Esophagus squamous epithelium (tissue), 4 donors: ENCODE results near the gene DNAH3.

Source experiments
- POLR2A ChIP-seq, 4 donors: fragments of 450-650 bp; IDR thresholded peaks; one replicate each; pipeline ENCODE4 v1.6.1; 2017; ENCODE audit warnings: antibody characterized with exemption in 4 of 4, mild to moderate bottlenecking in 4 of 4, moderate library complexity in 3 of 4
- TF ChIP-seq, protein P1 (sequence below), 6 experiments: fragments of 450-650 bp in 4 of 6; fragments of 200-600 bp in 2 of 6; sonication (generic) in 2 of 6; IDR thresholded peaks; one replicate each; pipeline ENCODE4 v1.5.1; 2016 to 2019; ENCODE audit warnings: antibody characterized with exemption in 6 of 6, mild to moderate bottlenecking in 4 of 6, moderate library complexity in 4 of 6

DNA sequence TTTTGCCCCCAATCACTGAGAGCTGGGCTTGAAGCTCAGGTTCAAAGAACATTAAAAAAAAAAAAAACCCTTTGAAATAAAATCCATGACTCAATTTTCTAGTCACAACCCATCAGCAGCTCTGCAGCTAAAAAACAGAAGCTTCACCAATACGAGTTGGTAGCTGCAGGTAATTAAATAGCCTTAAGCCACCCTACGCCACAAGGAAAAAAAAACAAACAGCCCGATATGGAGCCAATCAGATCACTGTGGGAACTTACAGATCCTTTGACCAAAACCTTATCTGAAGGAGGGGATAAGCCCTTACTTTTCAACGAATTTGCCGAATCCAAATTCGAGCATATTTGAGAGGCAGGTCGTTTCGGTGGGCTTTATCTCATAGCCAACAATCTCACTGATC lies 69.3 kb downstream of the DNAH3 start:
- TF ChIP-seq, protein P1, sequence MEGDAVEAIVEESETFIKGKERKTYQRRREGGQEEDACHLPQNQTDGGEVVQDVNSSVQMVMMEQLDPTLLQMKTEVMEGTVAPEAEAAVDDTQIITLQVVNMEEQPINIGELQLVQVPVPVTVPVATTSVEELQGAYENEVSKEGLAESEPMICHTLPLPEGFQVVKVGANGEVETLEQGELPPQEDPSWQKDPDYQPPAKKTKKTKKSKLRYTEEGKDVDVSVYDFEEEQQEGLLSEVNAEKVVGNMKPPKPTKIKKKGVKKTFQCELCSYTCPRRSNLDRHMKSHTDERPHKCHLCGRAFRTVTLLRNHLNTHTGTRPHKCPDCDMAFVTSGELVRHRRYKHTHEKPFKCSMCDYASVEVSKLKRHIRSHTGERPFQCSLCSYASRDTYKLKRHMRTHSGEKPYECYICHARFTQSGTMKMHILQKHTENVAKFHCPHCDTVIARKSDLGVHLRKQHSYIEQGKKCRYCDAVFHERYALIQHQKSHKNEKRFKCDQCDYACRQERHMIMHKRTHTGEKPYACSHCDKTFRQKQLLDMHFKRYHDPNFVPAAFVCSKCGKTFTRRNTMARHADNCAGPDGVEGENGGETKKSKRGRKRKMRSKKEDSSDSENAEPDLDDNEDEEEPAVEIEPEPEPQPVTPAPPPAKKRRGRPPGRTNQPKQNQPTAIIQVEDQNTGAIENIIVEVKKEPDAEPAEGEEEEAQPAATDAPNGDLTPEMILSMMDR (IDR thresholded peaks at IDR 0.05), result no peak
- TF ChIP-seq POLR2A (IDR thresholded peaks at IDR 0.05), result no peak
